Gastroesophageal sphincter (tissue), 3 donors: Measurements from ENCODE around the gene SGPP2.

Source experiments
- POLR2A ChIP-seq, 2 donors: fragments of 450-650 bp; IDR thresholded peaks; one replicate each; pipeline ENCODE4 v1.6.1; 2017; ENCODE audit warnings: antibody characterized with exemption in 2 of 2, mild to moderate bottlenecking in 2 of 2, moderate library complexity in 1 of 2
- TF ChIP-seq, protein P1 (sequence below), 4 experiments: fragments of 200-600 bp in 2 of 4; fragments of 450-650 bp in 2 of 4; sonication (generic) in 1 of 4; IDR thresholded peaks; one replicate each; pipeline ENCODE4 v1.5.1; 2017 to 2019; ENCODE audit warnings: antibody characterized with exemption in 4 of 4, mild to moderate bottlenecking in 2 of 4, moderate library complexity in 2 of 4

- TF ChIP-seq, protein P1, sequence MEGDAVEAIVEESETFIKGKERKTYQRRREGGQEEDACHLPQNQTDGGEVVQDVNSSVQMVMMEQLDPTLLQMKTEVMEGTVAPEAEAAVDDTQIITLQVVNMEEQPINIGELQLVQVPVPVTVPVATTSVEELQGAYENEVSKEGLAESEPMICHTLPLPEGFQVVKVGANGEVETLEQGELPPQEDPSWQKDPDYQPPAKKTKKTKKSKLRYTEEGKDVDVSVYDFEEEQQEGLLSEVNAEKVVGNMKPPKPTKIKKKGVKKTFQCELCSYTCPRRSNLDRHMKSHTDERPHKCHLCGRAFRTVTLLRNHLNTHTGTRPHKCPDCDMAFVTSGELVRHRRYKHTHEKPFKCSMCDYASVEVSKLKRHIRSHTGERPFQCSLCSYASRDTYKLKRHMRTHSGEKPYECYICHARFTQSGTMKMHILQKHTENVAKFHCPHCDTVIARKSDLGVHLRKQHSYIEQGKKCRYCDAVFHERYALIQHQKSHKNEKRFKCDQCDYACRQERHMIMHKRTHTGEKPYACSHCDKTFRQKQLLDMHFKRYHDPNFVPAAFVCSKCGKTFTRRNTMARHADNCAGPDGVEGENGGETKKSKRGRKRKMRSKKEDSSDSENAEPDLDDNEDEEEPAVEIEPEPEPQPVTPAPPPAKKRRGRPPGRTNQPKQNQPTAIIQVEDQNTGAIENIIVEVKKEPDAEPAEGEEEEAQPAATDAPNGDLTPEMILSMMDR (IDR thresholded peaks at IDR 0.05): no peak
- no peak for TF ChIP-seq POLR2A (IDR thresholded peaks at IDR 0.05)
These were observed 2.7 kb upstream of the SGPP2 start for GRCh38 chr2:222421626-222422025.
